Measurements from ENCODE around the gene DCBLD1. TPM values are rescaled to one million over a fixed set of nuclear protein-coding genes. Genes with fewer than 3 reads are reported as not detected.

The DCBLD1 gene
- total and polyA plus RNA-seq, 9 of the 15 experiments (the other 6 are each of a cell fraction or from before 2014, with no cell fraction given): 0.80 to 8.5 (median 6.8) TPM

- TF ChIP-seq ZNF592 (IDR thresholded peaks at IDR 0.05) (0 out of 2 replicates have a peak, but pooled peaks have one; percentile 21), CTBP1 (IDR thresholded peaks at IDR 0.05; ENCODE audit: borderline replicate concordance) (peak; percentile 88), ZNF75A (CRISPR knock-in tag; IDR thresholded peaks at IDR 0.05) (no peak), ZSCAN32 (CRISPR knock-in tag; IDR thresholded peaks at IDR 0.05) (peak; percentile 93), GTF3C2 (IDR thresholded peaks at IDR 0.05; ENCODE audit: borderline replicate concordance, extremely low read depth, insufficient read length) (no peak), SMAD4 (CRISPR knock-in tag; conservative IDR thresholded peaks at IDR 0.05) (peak; percentile 67), JUND (IDR thresholded peaks at IDR 0.05; ENCODE audit: borderline replicate concordance, low read depth, low read length) (peak; percentile 44; the same call in 1 of the 2 replicates), JUND (tag; IDR thresholded peaks at IDR 0.05; ENCODE audit: borderline replicate concordance, low read depth, low read length) (no peak; the same call in 2 of the 3 replicates), TFE3 (CRISPR knock-in tag; IDR thresholded peaks at IDR 0.05) (peak; percentile 20; the same call in 1 of the 2 replicates), ZNF668 (CRISPR knock-in tag; IDR thresholded peaks at IDR 0.05) (no peak), SMAD2 (IDR thresholded peaks at IDR 0.05; ENCODE audit: low read depth, low read length) (no peak), TCF3 (CRISPR knock-in tag; IDR thresholded peaks at IDR 0.05) (peak; percentile 17; the same call in 1 of the 2 replicates), TEAD4 (IDR thresholded peaks at IDR 0.05; ENCODE audit: low read length) (peak; percentile 49), TEAD4 (CRISPR knock-in tag; IDR thresholded peaks at IDR 0.05; ENCODE audit: borderline replicate concordance) (no peak), EGR1 (conservative IDR thresholded peaks at IDR 0.05) (no peak), NCOA2 (IDR thresholded peaks at IDR 0.05; ENCODE audit: partially characterized antibody in 2 of 2) (no peak), EP300 (IDR thresholded peaks at IDR 0.05; ENCODE audit: low read length) (peak; percentile 36; the same call in 1 of the 2 replicates), DPF2 (IDR thresholded peaks at IDR 0.05) (peak; percentile 58; the same call in 1 of the 2 replicates), CHD1 (IDR thresholded peaks at IDR 0.05; ENCODE audit: low read length) (no peak), ATF7 (IDR thresholded peaks at IDR 0.05) (peak; percentile 77; the same call in 1 of the 2 replicates)
These were observed 53.8 kb downstream of the DCBLD1 start (continued) for GRCh38 chr6:117536317-117536716.
